HG03064 (cell line): ENCODE data around the gene SNPH.

Experiments used
- ATAC-seq: cut with Tn5 transposase; IDR thresholded peaks from one replicate; pipeline ENCODE4 v1.9.1; 2021; ENCODE audit warnings: low read depth; ENCODE audit not compliant: unreplicated experiment

SNPH gene

DNA sequence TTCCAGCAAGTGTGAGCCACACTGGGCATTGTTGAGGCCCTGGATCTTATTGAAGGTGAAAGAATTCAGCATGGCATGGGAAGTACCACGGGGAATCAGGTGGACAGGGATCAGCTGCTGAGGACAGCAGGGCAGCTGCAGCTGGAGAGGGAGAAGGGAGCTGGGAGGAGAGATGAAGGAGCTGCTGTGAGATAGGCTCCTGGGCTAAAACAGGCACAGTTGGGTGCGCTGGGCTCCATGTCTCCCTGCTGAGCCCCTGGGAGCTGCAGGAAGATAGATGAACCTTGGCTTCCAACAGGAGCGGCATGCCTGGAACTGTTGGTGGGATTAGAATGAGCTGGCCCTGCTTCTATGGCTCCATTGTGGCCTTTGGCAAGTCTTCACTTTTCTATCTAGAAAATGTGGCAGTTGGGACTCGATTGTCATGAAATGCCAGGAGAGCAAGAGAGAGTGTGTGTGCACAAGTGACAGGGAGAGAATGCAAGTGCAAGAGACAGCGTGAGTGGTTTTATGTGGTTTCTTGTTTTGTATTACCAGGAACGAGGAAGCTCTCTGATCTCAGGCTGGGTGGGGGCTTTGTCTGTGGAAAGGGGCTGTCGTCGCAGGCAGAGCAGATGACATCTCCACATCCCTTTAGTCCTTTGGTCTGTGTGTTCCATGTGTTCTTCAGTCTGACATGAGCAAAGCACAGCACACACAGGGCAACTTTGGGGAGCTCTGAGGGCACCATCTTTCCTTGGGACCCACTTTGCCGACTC is 20.4 kb downstream of the SNPH start:
- no peak for ATAC-seq

DNA sequence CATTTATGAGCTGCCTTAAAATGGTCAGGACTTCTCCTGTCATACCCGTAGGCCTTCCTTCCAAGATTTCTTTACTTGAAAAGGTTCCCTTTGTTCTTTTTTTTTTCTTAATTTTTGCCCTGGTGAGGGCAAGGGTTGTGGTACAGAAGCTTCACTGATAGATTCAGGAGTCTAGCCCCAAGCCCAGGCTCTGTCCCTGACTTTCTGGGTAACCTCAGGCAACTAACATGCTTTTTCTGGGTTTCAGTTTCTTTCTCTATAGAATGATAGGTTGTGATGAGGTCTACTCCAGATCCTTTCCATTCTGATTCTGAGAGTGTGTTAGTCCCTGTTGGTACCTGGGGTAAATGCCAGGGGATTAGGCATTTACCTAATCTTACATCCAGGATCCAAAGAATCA is 21.2 kb downstream of the SNPH start:
- ATAC-seq = no peak

GRCh38 chr20:1287787-1288569 is 21.9 kb downstream of the SNPH start:
- ATAC-seq = no peak

DNA sequence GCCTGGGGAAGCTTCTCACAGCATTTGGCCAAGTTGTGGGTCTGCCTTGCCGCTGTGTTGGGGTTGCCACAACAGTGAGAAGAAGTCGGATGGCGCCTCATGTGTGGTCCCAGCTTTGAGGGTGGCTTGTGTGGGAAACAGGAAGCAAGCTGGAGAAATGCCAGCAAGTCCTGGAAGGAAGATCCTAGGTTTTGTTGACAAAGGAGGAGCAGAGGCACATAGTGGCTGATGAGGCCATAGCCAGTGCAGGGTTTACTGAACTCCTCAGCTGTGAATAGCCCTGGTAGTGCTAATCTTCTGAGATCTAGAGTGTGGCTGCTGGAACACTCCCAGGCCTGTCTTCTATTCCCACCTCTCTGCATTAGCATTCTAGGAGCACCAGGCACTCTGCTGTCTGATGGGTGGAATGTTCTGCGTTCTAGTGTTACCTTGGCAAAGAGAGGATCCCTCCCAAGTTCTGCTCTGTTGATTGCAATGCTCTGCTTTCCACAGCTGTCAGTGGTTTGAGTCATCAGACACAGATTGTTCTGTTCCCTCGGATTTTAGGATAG is 25.2 kb downstream of the SNPH start:
- ATAC-seq = no peak

DNA sequence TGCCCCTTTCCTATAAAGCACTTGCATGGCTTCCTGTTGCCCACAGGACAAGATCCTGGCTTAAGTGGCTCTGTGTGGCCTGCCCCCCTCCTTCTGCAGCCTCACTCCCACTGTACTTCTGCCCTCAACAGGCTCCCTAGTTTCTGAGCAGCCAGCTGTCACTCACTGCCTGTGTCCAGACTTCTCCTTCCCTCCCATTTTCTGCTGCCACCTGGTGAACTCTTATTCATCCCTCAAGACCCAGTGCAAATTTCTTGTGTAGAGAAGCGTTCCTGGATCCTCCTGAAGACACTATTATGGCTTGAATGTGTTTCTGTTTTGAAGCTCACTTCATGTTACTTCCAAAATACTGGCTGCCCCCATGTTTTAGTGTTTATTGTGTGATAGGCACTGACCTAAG is 26.5 kb downstream of the SNPH start:
- no peak for ATAC-seq

DNA sequence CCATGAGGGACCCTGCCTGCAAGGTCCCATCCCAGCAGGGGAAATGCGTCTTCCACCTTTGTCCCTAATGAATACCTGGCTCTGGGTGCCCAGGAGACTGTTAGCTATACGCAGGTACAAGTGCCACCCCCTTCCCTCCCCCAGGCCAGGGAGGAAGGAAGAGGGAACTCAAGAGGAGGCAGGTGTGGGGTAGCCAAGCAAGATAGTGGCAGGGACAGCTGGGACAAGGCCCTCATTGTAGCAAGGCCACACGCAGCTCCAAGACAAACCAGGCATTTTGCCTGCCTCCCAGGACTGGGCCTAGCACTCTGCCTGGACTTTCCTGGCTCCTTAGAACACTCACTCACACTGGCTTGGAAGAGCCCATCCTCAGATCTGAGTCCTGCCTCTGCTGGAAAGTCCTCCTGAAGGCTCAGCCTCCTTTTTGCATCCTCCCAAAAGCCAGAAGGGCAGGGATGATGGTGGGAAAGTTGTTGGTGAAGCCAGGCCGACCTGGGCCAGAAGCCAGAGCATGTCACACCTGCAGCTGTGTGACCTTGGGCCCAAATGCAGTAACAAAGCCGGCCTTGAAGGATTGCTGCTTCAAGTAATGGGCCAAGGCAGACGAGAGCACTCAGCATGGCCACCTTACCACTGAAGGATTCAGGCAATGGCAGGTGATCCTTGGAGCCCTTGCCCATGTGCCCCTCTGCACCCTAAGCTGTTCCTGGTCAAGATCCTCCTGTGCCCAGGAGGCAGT is 27.7 kb downstream of the SNPH start:
- no peak for ATAC-seq

GRCh38 chr20:1294497-1294896 is 28.4 kb downstream of the SNPH start:
- no peak for ATAC-seq

GRCh38 chr20:1295276-1295930 is 29.3 kb downstream of the SNPH start:
- ATAC-seq = no peak

- no peak for ATAC-seq
Observed at GRCh38 chr20:1296117-1296610, 30.1 kb downstream of the SNPH start.

GRCh38 chr20:1296922-1297321 is 30.8 kb downstream of the SNPH start:
- ATAC-seq = no peak

- no peak for ATAC-seq
Observed at GRCh38 chr20:1297486-1297885, 31.4 kb downstream of the SNPH start.

GRCh38 chr20:1298166-1298565 is 32.1 kb downstream of the SNPH start:
- no peak for ATAC-seq

GRCh38 chr20:1298888-1299511 is 32.9 kb downstream of the SNPH start:
- no peak for ATAC-seq

- no peak for ATAC-seq
Observed at GRCh38 chr20:1299522-1299921, 33.4 kb downstream of the SNPH start.

DNA sequence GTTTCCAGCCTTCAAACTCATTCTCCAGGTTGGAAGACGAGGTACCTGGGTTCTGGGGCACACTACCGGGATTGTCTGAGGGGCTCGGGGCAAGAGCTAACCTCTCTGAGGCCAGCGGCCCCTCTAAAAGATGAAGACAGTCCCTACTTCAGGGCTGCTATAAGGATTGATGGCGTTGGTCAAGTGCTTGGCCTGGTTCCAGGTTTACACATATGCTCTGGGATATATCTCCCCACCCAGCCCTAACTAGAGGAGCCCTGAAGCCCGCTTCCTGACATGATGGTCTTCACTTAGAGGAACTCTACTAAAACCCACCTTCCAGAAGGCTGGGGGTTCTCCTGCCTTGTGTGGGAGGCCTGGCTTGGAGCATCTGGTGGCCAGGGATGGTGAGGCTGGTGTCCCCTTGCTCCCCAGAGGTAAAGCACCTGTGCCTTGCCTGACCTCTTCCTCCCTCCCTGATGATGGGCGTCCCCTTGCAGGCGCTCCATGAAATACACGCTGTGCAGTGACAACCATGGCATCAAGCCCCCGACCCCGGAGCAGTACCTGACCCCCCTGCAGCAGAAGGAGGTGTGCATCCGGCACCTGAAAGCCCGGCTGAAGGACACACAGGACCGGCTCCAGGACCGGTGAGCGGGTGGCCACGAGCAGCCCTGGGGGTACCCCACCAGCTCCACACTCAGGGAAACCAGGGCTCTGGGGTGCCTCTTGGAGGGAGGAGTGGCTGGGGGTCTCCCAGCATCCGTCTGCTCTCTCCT is 34.2 kb downstream of the SNPH start:
- ATAC-seq = no peak

DNA sequence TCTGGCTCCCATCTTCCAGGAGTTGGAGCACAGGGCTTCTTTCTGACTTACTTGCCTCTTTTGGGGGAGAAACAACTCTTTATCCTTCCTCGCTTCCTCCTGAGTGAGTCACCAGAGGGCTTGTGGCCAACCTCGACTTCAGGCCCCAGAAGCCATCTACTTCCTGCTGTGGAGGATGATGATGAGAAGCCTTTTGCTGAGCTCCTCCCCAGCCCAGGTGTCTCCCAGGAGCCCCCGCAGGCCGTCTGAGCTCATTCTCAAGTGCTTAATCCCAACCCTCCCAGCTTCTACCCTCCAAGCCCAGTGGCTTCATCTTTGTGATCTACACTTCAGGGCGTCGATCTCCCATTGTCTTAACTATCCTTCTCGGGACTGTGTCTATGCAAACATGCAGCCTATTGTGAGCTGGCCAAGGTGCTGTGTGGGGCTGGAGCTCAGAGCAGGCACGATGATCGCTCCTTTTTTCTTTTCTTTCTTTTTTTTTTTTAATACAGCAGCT is 35.0 kb downstream of the SNPH start:
- no peak for ATAC-seq

- ATAC-seq = no peak
Observed at GRCh38 chr20:1302685-1303541, 36.8 kb downstream of the SNPH start.
